Measurements from ENCODE around the gene ZMYND11.

ZMYND11 gene

GRCh38 chr10:92153-92552 lies 43.1 kb upstream of the ZMYND11 start:
- TF ChIP-seq CTCF (IDR thresholded peaks at IDR 0.05; ENCODE audit: low read depth, low read length): no peak

GRCh38 chr10:92846-93245 lies 42.4 kb upstream of the ZMYND11 start:
- no peak overlapping the region for H3K4me3 ChIP-seq (ENCODE audit: low read depth, low read length)
- no peak for TF ChIP-seq CTCF (IDR thresholded peaks at IDR 0.05; ENCODE audit: low read depth, low read length)

More at GRCh38 chr10:92153-92552, 43.1 kb upstream of the ZMYND11 start:
- no peak overlapping the region for H3K4me3 ChIP-seq (ENCODE audit: low read depth, low read length)

DNA sequence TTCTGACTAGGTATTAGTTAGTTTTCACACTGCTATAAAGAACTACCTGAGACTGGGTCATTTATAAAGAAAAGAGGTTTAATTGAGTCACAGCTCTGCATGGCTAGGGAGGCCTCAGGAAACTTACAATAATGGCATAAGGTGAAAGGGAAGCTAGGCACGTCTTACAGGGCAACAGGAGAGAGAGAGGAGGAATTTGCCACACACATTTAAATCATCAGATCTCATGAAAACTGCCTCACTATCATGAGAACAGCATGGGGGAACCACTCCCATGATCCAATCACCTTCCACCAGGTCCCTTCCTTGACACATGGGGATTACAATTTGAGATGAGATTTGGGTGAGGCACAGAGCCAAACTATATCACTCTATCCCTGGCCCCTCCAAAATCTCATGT lies 40.6 kb upstream of the ZMYND11 start:
- no peak overlapping the region for H3K4me3 ChIP-seq (ENCODE audit: low read depth, low read length)
- TF ChIP-seq CTCF (IDR thresholded peaks at IDR 0.05; ENCODE audit: low read depth, low read length): no peak

- no peak overlapping the region for H3K4me3 ChIP-seq (ENCODE audit: low read depth, low read length)
- no peak for TF ChIP-seq CTCF (IDR thresholded peaks at IDR 0.05; ENCODE audit: low read depth, low read length)
Measured at GRCh38 chr10:95356-96115, 39.7 kb upstream of the ZMYND11 start.

DNA sequence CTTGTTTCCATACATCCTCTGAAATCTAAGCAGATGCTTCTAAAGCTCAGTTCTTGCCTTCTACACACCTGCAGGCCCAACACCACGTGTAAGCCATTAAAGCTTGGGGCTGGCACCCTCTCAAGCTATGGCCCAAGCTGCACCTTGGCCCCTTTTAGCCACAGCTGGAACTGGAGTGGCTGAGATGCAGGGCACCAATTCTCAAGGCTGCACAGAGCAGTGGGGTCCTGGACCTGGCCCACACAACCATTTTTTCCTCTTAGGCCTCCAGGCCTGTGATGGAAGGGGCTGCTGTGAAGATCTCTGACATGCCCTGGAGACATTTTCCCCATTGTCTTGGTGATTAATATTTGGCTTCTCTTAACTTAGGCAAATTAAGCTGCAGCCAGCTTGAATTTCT lies 38.8 kb upstream of the ZMYND11 start:
- H3K4me3 ChIP-seq (ENCODE audit: low read depth, low read length): no peak overlapping the region
- no peak for TF ChIP-seq CTCF (IDR thresholded peaks at IDR 0.05; ENCODE audit: low read depth, low read length)

DNA sequence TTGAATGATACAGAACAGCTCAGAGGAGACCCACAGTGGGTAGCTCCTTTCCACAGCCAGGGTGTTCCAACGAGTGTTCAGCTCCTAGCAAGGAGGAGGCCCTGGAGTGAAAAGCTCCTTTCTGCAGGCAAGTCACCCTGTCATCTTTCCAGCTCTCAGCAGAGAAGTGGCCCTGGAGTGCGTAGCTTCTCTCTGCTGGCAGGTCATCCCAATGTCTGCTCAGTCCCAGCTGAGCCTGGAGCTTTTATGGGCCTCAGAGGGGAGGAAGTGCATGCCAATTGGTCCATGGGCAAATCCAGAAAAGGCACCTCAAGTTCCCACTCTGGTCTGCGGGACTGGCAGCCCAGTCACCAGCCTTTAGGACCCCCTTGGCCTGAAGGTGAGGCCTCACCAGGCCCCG lies 30.8 kb upstream of the ZMYND11 start:
- no peak for TF ChIP-seq CTCF (IDR thresholded peaks at IDR 0.05; ENCODE audit: low read depth, low read length)

GRCh38 chr10:104862-105565 lies 30.2 kb upstream of the ZMYND11 start:
- no peak overlapping the region for H3K4me3 ChIP-seq (ENCODE audit: low read depth, low read length)
- no peak for TF ChIP-seq CTCF (IDR thresholded peaks at IDR 0.05; ENCODE audit: low read depth, low read length)

More for the DNA sequence above, 30.8 kb upstream of the ZMYND11 start:
- H3K4me3 ChIP-seq (ENCODE audit: low read depth, low read length): no peak overlapping the region

Data from WI38 (cell line).